CD4-positive, alpha-beta T cell treated with Interleukin-6 for 4 hours (primary cell): ENCODE results near the gene MAP2K7.
A peak's percentile ranks its signal among the peaks of the same experiment; 100 is the strongest.
"Not testable (repeated sequence)": the region's sequence is repeated elsewhere in the genome, so short reads cannot be mapped to it uniquely, and the experiment has no call there.

Experiments
- DNase-seq: peaks from one replicate; pipeline ENCODE4 v3.0.0-alpha.2; 2020; ENCODE audit warnings: mixed read lengths

Gene MAP2K7

DNA sequence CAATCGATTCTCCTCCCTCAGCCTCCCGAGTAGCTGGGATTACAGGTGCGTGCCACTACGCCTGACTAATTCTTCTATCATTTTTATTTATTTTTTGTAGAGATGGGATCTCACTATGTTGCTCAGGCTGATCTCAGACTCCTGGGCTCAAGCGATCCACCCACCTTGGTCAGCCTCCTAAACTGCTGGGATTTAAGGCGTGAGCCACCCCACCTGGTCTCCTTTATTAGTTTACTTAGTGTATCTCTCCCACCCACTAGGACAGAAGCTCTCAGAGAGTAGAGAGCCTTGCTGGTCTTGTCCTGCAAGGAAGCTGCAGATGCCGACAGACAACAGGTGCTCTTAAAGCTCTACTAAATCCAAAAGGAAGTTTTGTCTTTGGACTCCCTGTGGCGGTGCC is 17.9 kb upstream of the MAP2K7 start:
- no peak for DNase-seq

DNA sequence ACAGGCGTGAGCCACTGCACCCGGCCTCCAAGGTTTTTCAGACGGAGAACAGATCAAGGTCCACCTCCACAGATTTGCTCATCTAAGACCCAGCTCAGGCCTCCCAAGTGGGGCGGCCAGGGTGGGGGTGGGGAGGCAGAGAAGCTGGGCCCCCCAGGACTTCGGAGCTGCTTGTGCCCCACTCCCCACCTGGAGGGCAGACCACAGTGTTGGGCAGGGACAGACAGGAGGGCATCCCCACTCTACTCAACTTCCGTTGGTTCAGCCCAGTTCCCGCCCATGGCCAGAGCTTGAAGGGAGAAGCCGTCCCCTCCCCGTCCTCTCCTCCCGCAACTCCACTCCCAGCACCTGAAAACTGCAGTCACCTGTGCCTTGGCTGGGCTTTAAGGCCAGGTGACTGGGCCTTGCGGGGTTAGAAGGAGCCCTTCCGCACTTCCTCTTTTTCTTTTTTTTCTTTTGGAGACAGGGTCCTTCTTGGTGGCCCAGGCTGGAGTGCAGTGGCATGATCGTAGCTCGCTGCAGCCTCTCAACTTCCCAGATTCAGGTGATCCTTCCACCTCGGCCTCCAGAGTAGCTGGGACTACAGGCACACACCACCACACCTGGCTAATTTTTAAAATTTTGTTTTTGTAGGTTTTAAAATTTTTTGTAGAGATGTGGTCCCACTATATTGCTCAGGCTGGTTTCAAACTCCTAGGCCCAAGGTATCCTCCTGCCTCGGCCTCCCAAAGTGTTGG is 16.1 kb upstream of the MAP2K7 start:
- no peak for DNase-seq

DNA sequence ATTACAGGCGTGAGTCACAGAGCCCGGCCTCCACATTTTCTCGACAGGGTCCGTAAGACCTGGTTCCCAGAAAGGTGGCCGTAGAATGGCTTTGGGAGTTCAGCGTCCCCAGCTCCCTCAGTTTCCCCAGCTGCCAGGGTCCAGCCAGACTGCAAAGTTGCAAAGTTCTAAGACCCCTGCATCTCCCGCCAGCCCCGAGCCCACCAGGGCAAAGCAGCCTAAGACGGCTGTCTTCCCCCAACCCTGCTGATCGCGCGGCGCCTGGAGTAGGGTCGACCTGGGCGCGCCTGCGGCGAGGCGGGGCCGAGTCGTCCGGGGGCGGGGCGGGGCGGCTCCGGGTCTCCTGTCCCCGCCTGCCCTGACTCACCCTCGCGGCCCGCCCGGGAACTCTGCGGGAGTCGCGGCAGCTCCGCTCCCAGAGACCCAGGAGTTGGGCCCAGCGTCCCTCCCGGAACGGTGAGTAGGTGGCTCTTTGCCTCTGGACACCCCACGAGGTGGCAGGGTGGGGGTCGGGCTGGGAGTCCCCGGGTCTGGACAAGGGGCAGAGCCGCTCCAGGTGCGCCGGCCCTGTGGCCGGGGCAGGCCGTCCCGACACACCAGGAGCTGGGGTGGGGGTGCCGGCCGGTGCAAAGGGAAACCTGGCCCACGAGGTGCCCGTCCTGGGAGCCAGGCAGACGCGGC is 15.4 kb upstream of the MAP2K7 start, which contains the start of gene LRRC8E:
Gene LRRC8E (plus strand): TSS at position 366 of the 681 bp plus-strand sequence. CDS start 7,094 bp downstream, outside the sequence.
- peak; percentile 57 for DNase-seq

DNA sequence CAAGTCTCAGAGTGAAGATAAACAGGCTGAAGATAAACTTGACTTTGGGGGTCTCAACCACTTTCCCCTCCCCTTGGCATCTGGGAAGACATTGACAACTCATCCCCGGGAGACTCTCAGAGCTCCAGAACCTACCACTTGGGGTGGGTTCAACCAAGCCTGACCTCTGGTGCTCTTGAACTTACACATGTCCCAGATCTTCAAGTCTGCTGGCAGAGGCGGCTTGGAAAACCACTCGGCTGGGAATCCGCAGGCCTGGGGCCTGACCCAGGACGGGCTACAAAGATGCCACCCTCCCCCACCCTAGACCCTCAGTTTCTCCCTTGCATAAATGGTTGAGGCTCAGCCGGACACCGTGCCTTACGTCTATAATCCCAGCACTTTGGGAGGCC is 14.9 kb upstream of the MAP2K7 start:
- no peak for DNase-seq

DNA sequence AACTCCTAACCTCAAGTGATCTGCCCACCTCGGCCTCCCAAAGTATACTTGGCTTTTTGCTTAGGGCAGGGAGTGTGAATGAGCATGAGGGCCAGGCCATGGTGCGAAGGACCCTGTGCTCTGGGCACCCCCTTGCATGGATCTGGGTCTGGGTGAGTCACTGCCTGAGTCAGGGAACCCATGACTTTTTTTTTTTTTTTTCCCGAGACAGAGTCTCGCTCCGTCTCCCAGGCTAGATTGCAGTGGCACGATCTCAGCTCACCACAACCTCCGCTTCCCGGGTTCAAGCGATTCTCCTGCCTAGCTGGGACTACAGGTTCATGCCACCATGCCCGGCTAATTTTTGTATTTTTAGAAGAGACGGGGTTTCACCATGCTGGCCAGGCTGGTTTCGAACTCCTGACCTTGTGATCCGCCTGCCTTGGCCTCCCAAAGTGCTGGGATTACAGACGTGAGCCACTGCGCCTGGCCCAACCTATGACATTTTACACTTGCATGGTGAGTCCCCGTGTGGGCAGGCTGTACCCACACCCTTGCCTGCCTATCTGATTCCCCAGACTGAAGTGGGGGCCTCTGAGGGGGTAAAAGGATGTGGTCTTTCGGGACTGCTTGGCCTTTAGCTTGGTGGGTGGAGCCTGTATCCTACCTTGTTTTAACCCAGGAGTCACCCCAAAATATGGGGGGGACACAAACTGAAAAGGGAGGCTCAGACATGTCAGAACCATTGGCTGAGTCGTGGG is 10.1 kb upstream of the MAP2K7 start:
- DNase-seq: not testable (repeated sequence)

DNA sequence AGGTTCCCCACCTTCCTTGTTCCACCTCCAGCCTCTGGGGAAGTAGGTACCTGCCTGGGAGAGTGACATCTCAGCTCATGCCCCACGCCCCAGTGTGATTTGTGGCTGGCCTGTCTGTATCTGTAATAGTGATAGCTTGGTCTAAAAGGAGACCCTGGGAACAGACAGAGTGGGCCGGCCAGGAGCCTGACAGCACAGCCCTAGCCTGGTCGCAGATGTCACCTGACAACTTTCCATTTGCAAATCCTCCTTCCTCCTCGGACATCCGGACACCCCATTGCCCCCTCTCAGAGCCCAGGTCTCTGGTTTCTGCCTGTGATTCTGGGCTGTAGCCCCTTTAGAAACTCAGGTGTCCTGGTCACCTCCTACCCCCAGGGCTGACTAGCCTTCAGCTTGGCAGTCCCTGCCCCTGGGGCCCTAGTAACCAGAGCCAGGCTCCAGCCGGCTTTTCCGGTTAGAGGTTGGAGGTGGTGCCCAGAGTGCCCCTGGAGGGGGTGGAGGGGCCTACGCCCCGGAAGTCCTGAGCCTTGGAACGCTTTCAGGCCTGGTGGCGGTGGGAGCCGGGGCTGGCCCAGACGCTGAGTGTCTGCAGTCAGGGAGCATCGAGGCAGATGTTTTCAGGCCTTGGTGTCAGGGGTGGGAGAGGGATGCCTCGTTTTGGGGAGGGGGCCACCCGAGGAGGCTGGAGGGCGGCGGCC is 8.9 kb upstream of the MAP2K7 start:
- no peak for DNase-seq

DNA sequence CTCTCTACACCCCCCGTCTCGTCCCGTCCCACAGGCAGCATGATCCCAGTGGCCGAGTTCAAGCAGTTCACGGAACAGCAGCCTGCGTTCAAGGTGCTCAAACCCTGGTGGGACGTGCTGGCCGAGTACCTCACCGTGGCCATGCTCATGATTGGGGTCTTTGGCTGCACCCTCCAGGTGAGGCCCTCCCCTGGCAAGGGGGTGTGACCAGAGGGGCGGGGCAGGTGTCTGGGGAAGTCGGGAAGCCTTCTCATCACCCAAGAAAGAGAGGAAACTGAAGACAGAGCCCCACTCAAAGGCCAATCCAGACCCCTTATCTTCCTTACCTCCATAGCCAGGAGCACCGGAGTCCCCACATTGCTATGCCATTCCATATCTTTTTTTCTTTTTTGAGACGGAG is 8.1 kb upstream of the MAP2K7 start:
- DNase-seq: no peak

DNA sequence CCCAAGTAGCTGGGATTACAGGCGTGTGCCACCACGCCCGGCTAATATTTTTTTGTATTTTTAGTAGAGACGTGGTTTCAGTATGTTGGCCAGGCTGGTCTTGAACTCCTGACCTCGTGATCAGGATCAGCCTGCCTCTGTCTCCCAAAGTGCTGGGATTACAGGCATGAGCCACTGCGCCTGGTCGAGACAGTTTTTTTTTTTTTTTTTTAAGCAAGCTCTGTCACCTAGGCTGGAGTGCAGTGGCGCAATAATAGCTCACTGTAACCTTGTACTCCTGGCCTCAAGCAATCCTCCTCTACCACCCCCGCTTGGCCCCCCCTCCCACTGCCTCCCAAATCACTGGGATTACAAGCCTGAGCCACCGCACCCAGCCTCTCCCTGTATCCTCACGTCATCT is 6.4 kb upstream of the MAP2K7 start:
- no peak for DNase-seq

DNA sequence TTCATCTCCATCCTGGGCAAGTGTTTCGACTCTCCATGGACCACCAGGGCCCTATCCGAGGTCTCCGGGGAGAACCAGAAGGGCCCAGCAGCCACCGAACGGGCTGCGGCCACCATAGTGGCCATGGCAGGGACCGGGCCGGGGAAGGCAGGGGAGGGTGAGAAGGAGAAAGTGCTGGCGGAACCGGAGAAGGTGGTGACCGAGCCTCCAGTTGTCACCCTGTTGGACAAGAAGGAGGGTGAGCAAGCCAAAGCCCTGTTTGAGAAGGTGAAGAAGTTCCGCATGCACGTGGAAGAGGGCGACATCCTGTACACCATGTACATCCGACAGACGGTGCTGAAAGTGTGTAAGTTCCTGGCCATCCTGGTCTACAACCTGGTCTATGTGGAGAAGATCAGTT is 4.7 kb upstream of the MAP2K7 start:
- DNase-seq: no peak

DNA sequence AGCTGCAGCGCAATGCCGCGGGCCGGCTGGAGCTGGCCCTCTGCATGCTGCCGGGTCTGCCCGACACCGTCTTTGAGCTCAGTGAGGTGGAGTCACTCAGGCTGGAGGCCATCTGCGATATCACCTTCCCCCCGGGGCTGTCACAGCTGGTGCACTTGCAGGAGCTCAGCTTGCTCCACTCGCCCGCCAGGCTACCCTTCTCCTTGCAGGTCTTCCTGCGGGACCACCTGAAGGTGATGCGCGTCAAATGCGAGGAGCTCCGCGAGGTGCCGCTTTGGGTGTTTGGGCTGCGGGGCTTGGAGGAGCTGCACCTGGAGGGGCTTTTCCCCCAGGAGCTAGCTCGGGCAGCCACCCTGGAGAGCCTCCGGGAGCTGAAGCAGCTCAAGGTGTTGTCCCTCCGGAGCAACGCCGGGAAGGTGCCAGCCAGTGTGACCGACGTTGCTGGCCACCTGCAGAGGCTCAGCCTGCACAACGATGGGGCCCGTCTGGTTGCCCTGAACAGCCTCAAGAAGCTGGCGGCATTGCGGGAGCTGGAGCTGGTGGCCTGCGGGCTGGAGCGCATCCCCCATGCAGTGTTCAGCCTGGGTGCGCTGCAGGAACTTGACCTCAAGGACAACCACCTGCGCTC is 3.8 kb upstream of the MAP2K7 start:
- no peak for DNase-seq

DNA sequence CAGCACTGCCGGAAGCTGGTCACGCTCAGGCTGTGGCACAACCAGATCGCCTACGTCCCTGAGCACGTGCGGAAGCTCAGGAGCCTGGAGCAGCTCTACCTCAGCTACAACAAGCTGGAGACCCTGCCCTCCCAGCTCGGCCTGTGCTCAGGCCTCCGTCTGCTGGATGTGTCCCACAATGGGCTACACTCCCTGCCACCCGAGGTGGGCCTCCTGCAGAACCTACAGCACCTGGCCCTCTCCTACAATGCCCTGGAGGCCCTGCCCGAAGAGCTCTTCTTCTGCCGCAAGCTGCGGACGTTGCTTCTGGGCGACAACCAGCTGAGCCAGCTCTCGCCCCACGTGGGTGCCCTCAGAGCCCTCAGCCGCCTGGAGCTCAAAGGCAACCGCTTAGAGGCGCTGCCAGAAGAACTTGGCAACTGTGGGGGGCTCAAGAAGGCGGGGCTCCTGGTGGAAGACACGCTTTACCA is 3.2 kb upstream of the MAP2K7 start:
- DNase-seq: no peak

DNA sequence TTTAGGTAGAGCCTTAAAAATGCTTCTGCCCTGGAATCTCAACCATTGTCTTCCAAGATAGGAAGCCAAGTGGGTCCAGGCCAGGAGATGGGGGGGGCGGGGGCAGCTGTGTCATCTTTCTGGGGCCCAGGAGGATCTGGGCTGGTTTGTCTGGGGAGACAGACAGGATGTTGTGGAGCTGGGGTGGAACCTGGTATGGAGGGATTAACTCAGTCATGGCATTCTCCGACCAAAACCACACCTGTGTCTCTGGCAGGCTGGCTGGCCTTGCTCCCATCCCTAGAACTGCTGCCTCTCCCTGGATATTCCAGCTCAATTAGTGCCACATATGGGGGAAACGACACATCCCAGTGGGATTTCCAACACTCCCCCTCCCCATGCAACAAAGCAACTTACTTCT is 2.7 kb upstream of the MAP2K7 start:
- no peak for DNase-seq

DNA sequence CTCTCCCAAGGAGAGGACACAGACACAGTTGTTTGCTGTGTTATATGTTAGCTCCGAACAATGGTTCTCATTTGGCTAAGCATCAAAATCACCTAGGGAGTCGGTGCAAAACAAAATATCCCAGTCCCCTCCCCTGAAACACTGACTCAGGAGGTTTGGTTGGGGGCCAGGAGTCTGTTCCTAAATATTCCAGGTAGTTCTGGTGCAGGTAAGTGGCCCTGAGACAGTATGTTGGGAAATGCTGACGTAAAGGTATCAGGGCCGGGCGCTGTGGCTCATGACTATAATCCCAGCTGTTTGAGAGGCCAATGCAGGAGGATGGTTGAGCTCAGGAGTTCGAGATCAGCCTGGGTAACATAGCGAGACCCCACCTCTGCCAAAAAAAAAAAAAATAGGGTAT is 2.3 kb upstream of the MAP2K7 start:
- DNase-seq: no peak

DNA sequence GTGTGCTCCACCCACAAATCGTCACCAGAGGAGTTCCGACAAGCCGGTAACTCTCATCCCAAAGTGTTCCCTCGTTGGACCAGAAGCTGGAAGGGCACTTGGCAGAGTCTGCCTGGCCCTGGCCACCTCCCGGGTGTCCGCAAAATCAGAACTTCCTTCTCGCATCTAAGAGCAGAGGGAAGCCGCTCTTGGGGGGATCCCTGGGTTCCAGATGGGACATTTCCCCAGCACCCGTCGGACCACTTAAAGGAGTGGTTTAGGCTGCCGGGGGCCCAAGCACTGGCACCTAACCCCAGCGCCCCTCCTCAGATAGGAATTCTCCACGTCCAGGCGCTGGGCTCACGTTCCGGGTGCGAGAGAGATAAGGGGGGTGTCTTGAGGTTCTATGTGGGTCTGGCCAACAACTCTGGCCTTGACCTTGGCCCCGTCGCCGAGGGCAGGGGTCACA is 857 bp upstream of the MAP2K7 start:
- DNase-seq: no peak

DNA sequence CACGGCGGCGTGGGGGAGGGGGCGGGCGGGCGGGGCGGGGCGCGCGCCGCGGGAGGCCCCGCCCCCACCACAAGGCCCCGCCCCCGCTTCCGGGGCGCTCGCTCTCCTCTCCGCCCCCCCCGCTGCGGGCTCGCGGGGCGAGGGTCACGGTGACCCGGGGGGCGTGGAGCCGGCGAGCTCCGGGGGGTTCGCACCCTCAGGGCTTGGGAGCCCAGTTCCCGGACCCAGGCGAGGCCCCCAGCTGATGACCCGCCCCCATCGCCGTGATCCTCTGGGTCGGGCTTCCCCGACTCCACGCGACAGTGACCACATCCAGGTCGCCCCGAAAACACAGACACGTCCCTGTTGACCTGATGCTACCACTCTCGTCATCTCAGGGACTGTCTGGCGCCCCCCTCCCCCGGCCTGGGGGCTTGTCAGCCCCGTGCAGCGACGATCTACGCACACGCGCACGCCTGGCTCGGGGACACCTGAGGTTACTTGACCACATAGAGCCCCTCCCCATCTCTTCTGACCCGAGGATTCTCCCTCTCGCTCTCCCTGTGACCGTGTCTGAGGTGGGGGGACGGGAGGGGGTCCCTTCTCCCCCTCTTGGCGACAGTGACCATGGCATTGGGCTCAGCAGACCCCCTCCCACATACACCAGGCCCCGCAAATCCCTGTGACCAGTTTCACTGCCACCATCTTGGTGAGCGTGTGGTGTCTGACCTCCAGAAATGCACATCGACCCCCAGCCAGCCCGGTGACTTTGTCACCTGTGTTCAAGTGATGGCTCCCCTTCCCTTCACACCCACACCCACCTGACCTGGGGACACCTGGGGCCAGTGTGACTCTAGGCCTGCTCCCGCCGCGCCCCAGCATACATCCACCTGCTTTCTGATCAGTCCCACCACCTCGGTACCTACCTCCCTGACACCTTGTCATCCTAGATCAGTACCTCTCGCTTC is 670 bp downstream of the MAP2K7 start:
- peak; percentile 63 for DNase-seq

DNA sequence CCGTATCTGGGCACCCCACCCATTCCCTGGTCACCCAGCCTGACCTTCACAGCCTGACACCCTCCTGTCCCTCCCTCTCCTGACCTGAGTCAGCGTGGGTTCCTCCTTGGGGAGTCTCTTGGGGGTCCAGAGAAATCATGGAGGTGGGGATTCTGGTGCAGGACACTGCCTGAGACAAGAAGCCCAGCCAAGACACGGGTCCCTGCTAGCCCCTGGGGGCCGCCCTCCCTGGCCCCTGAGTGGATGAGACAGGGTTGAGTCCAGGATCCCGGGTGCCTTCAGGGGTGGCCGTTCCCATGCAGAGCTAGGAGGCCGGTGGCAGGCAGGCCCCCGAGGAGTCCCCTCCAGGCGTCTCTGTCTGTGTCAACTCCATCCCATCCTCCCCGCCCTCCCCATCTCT is 1.6 kb downstream of the MAP2K7 start:
- no peak for DNase-seq

DNA sequence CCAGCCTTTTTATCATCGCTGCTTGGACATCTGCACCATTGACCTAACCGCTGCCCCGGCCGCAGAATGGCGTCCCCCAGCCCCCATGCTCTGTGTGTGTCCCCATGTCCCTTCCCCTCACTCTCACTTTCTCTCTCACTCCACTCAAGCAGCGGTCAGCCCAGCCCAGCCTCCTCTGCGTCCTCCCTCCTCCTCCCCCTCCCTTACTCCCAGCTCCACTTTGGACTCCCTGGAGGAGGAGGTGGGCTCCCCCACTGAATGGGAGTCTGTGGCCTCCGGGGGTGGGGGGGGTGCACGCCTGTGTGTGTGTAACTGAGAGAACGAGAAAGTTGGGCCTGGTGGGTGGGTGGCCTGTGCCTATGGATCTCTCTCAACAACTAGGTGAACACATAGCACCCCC is 2.2 kb downstream of the MAP2K7 start:
- DNase-seq: no peak

DNA sequence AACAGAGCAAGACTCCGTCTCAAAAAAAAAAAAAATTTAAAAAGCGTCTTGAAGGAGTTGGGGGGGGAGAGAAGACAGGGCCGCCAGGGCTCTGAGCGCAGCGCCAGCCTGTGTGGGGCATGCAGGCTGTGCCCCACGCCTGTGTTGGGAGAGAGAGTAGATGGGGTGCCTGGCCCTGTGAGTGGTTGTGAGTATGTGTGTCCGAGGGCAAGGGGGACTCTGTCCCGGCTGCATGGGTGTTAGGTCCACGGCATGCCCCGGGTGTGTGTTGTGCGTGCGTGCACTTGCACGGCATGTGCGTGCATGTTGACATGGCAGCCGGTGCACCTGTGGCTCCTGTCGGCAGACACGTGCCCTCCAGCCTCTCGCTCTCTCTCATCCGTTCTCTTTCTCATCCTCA is 3.4 kb downstream of the MAP2K7 start:
- no peak for DNase-seq

DNA sequence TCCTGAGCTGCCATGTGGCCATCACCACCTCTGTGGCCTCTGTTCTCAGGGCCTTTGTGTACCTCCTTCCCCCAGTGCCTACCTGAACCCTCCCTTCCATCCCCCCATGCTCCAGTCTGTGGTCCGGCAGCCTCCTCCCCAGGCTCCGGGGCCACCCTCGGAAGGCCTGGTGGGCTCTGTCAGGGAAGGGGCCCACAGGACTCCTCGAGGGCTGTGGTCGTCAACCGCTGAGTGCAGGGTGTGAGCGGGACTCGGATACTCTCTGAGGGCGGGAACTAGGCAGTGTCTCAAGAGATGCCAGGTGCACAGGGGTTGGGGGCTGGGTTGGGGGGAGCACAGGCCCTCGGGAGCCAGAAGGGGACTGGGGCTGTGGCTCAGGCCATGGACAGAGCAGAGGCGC is 3.9 kb downstream of the MAP2K7 start:
- no peak for DNase-seq

DNA sequence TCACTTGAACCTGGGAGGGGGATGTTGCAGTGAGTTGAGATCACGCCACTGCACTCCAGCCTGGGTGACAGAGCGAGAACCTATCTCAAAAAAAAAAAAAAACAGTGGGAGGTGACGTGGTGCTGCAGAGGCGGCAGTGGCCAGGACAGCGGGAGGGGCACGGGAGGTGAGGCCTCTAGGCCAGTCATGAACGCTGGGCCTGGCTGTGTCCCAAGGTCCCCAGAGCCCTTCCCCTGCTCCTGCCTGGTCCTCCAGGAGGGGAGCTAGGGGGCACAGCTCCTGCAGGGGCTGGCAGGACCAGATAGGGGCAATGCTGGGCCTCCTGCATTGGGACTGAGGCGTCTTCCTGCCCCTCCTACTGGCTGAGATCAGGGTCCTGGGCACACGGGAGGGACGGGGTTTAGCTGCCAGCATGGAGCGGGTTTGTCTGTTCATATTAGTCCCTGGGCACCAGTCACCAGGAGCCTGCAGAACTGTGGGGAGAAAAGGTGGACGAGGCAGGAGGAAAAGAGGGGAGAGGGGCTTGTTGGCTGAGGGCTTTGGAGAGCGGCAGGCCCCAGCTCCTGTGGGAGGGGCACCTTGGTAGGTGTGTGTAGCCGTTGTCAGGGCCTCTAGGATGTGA is 4.5 kb downstream of the MAP2K7 start:
- no peak for DNase-seq
